Measurements from ENCODE around the gene ZNF865.
"Not testable (repeated sequence)": the region's sequence is repeated elsewhere in the genome, so short reads cannot be mapped to it uniquely, and the experiment has no call there.

The ZNF865 gene

GRCh38 chr19:55605637-55606470, at the start of gene ZNF865:
ZNF865 (plus strand) TSS chr19:55605647; CDS start chr19:55613619, 7,972 bp downstream.
- no peaks in the 10 kb centered on the region for H3K27me3 ChIP-seq (ENCODE audit: control insufficient read depth in 5 of 5, insufficient read depth in 4 of 5, low read length in 5 of 5)

GRCh38 chr19:55559684-55560083, 45.8 kb upstream of the ZNF865 start:
- H3K4me3 ChIP-seq (ENCODE audit: low read depth in 1 of 5, low read length in 5 of 5) = no peak overlapping the region
- peaks cover 0 to 8% (median 5%) of the 10 kb centered on the region in 5 donors for H3K9me3 ChIP-seq (ENCODE audit: control insufficient read depth in 5 of 5, low read length in 5 of 5)
- H3K4me1 ChIP-seq (ENCODE audit: control insufficient read depth in 5 of 5, insufficient read depth in 5 of 5, low read length in 5 of 5) = no peaks in the 10 kb centered on the region
- H3K27me3 ChIP-seq (ENCODE audit: control insufficient read depth in 5 of 5, insufficient read depth in 4 of 5, low read length in 5 of 5) = peaks cover 0 to 5% (median 2%) of the 10 kb centered on the region in 5 donors
- H3K36me3 ChIP-seq (ENCODE audit: control insufficient read depth in 5 of 5, insufficient read depth in 5 of 5, low read length in 5 of 5) = no peaks in the 10 kb centered on the region
- H3K27ac ChIP-seq (ENCODE audit: low read depth, low read length) = no peak overlapping the region
- H3K9ac ChIP-seq (ENCODE audit: low read length in 5 of 5) = no peak overlapping the region

More at GRCh38 chr19:55605637-55606470, at the start of gene ZNF865:
- Histone ChIP-seq H3K4me3 (ENCODE audit: low read depth in 1 of 5, low read length in 5 of 5) (peak within 1 kb of the TSS; percentile 86 to 99 (median 90)), H3K9me3 (ENCODE audit: control insufficient read depth in 5 of 5, low read length in 5 of 5) (peaks cover 0 to 4% (median 0%) of the 10 kb centered on the region in 5 donors), H3K27ac (ENCODE audit: low read depth, low read length) (peak within 1 kb of the TSS; percentile 88), H3K4me1 (ENCODE audit: control insufficient read depth in 5 of 5, insufficient read depth in 5 of 5, low read length in 5 of 5) (peaks cover 3 to 31% (median 28%) of the 10 kb centered on the region in 5 donors), H3K9ac (ENCODE audit: low read length in 5 of 5) (peak within 1 kb of the TSS; percentile 63 to 97 (median 92)), H3K36me3 (ENCODE audit: control insufficient read depth in 5 of 5, insufficient read depth in 5 of 5, low read length in 5 of 5) (peaks cover 0 to 29% (median 13%) of the 10 kb centered on the region in 5 donors)

DNA sequence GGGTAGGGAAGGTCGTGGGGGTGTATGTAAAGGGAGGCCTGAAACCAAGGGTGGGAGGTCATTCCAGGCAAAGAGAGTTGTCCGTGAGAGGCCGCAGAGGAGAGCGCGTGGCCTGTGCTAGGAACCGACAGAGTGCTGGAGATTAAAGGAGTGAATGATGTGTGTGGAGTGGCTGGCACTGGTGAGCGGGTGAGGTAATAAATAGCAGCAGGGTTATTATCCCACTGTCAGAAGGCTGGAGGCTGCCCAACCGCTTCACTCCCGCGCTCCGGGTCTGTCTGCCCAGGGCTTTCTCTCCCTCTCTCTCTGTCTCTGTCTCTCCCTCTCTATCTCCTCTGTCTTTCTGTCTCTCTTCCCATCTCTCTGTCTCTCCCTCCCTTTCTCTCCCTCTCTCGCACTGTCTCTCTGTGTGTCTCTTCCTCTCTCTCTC, 42.2 kb upstream of the ZNF865 start:
- no peak overlapping the region for H3K4me3 ChIP-seq (ENCODE audit: low read depth in 1 of 5, low read length in 5 of 5)
- H3K27ac ChIP-seq (ENCODE audit: low read depth, low read length) = no peak overlapping the region
- H3K9me3 ChIP-seq (ENCODE audit: control insufficient read depth in 5 of 5, low read length in 5 of 5) = peaks cover 0 to 8% (median 5%) of the 10 kb centered on the region in 5 donors
- no peaks in the 10 kb centered on the region for H3K4me1 ChIP-seq (ENCODE audit: control insufficient read depth in 5 of 5, insufficient read depth in 5 of 5, low read length in 5 of 5)
- no peaks in the 10 kb centered on the region for H3K36me3 ChIP-seq (ENCODE audit: control insufficient read depth in 5 of 5, insufficient read depth in 5 of 5, low read length in 5 of 5)
- peaks cover 0 to 11% (median 4%) of the 10 kb centered on the region in 5 donors for H3K27me3 ChIP-seq (ENCODE audit: control insufficient read depth in 5 of 5, insufficient read depth in 4 of 5, low read length in 5 of 5)
- no peak overlapping the region for H3K9ac ChIP-seq (ENCODE audit: low read length in 5 of 5)

DNA sequence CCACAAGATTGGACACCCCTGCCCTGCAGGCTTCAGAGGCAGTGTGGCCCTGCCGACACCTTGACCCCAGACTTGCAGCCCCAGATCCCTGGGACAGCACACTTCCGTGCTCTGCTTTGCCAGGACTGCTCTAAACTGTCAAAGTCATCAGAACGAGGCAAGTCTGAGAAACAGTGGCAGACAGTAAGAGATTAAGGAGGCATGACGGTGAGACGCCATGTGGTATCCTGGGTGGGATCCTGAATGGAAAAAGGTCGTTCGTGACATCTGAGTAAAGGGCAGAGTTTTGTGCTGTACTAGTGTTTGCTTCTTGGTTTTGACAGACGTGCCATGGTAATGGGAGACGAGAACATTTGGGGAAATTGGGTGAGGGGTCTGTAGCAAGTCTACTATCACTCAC, 38.6 kb upstream of the ZNF865 start:
- Histone ChIP-seq H3K4me1 (ENCODE audit: control insufficient read depth in 5 of 5, insufficient read depth in 5 of 5, low read length in 5 of 5) (no peaks in the 10 kb centered on the region), H3K27me3 (ENCODE audit: control insufficient read depth in 5 of 5, insufficient read depth in 4 of 5, low read length in 5 of 5) (peaks cover 0 to 9% (median 0%) of the 10 kb centered on the region in 5 donors), H3K9ac (ENCODE audit: low read length in 5 of 5) (no peak overlapping the region), H3K27ac (ENCODE audit: low read depth, low read length) (no peak overlapping the region), H3K9me3 (ENCODE audit: control insufficient read depth in 5 of 5, low read length in 5 of 5) (peaks cover 0 to 2% (median 0%) of the 10 kb centered on the region in 5 donors), H3K36me3 (ENCODE audit: control insufficient read depth in 5 of 5, insufficient read depth in 5 of 5, low read length in 5 of 5) (no peaks in the 10 kb centered on the region), H3K4me3 (ENCODE audit: low read depth in 1 of 5, low read length in 5 of 5) (no peak overlapping the region)

- peaks cover 0 to 9% (median 0%) of the 10 kb centered on the region in 5 donors for H3K27me3 ChIP-seq (ENCODE audit: control insufficient read depth in 5 of 5, insufficient read depth in 4 of 5, low read length in 5 of 5)
- peaks cover 0 to 2% (median 0%) of the 10 kb centered on the region in 5 donors for H3K9me3 ChIP-seq (ENCODE audit: control insufficient read depth in 5 of 5, low read length in 5 of 5)
- no peak overlapping the region for H3K9ac ChIP-seq (ENCODE audit: low read length in 5 of 5)
- no peaks in the 10 kb centered on the region for H3K4me1 ChIP-seq (ENCODE audit: control insufficient read depth in 5 of 5, insufficient read depth in 5 of 5, low read length in 5 of 5)
- H3K27ac ChIP-seq (ENCODE audit: low read depth, low read length) = no peak overlapping the region
- H3K36me3 ChIP-seq (ENCODE audit: control insufficient read depth in 5 of 5, insufficient read depth in 5 of 5, low read length in 5 of 5) = no peaks in the 10 kb centered on the region
- no peak overlapping the region for H3K4me3 ChIP-seq (ENCODE audit: low read depth in 1 of 5, low read length in 5 of 5)
These were observed 37.6 kb upstream of the ZNF865 start for GRCh38 chr19:55567708-55568328.

GRCh38 chr19:55569477-55569876, 36.0 kb upstream of the ZNF865 start:
- not testable (repeated sequence) for H3K4me3 ChIP-seq (ENCODE audit: low read depth in 1 of 5, low read length in 5 of 5); H3K27me3 ChIP-seq (ENCODE audit: control insufficient read depth in 5 of 5, insufficient read depth in 4 of 5, low read length in 5 of 5); H3K36me3 ChIP-seq (ENCODE audit: control insufficient read depth in 5 of 5, insufficient read depth in 5 of 5, low read length in 5 of 5); H3K9me3 ChIP-seq (ENCODE audit: control insufficient read depth in 5 of 5, low read length in 5 of 5); H3K9ac ChIP-seq (ENCODE audit: low read length in 5 of 5); H3K27ac ChIP-seq (ENCODE audit: low read depth, low read length); H3K4me1 ChIP-seq (ENCODE audit: control insufficient read depth in 5 of 5, insufficient read depth in 5 of 5, low read length in 5 of 5)

DNA sequence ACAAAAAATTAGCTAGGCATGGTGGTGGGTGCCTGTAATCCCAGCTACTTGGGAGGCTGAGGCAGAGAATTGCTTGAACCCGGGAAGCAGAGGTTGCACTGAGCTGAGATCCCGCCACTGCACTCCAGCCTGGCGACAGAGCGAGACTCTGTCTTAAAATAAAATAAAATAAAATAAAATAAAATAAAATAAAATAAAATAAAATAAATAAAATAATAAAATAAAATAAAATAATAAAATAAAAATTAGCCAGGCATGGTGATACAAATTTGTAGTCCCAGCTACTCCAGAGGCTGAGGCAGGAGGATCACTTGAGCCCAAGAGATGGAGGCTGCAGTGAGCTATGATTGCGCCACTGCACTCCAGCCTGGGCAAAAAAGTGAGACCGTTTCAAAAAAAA, 31.5 kb upstream of the ZNF865 start:
- H3K9ac ChIP-seq (ENCODE audit: low read length in 5 of 5); H3K9me3 ChIP-seq (ENCODE audit: control insufficient read depth in 5 of 5, low read length in 5 of 5); H3K27me3 ChIP-seq (ENCODE audit: control insufficient read depth in 5 of 5, insufficient read depth in 4 of 5, low read length in 5 of 5); H3K27ac ChIP-seq (ENCODE audit: low read depth, low read length); H3K4me3 ChIP-seq (ENCODE audit: low read depth in 1 of 5, low read length in 5 of 5); H3K4me1 ChIP-seq (ENCODE audit: control insufficient read depth in 5 of 5, insufficient read depth in 5 of 5, low read length in 5 of 5): not testable (repeated sequence)
- peaks cover 0 to 21% (median 11%) of the 10 kb centered on the region in 5 donors for H3K36me3 ChIP-seq (ENCODE audit: control insufficient read depth in 5 of 5, insufficient read depth in 5 of 5, low read length in 5 of 5)

GRCh38 chr19:55576746-55577145, 28.7 kb upstream of the ZNF865 start:
- H3K4me1 ChIP-seq (ENCODE audit: control insufficient read depth in 5 of 5, insufficient read depth in 5 of 5, low read length in 5 of 5) = peaks cover 2 to 19% (median 18%) of the 10 kb centered on the region in 5 donors
- H3K27me3 ChIP-seq (ENCODE audit: control insufficient read depth in 5 of 5, insufficient read depth in 4 of 5, low read length in 5 of 5) = no peaks in the 10 kb centered on the region
- peaks cover 0 to 2% (median 0%) of the 10 kb centered on the region in 5 donors for H3K9me3 ChIP-seq (ENCODE audit: control insufficient read depth in 5 of 5, low read length in 5 of 5)
- H3K27ac ChIP-seq (ENCODE audit: low read depth, low read length) = no peak overlapping the region
- no peak overlapping the region for H3K4me3 ChIP-seq (ENCODE audit: low read depth in 1 of 5, low read length in 5 of 5)
- H3K36me3 ChIP-seq (ENCODE audit: control insufficient read depth in 5 of 5, insufficient read depth in 5 of 5, low read length in 5 of 5) = peaks cover 0 to 22% (median 13%) of the 10 kb centered on the region in 5 donors
- H3K9ac ChIP-seq (ENCODE audit: low read length in 5 of 5) = no peak overlapping the region

DNA sequence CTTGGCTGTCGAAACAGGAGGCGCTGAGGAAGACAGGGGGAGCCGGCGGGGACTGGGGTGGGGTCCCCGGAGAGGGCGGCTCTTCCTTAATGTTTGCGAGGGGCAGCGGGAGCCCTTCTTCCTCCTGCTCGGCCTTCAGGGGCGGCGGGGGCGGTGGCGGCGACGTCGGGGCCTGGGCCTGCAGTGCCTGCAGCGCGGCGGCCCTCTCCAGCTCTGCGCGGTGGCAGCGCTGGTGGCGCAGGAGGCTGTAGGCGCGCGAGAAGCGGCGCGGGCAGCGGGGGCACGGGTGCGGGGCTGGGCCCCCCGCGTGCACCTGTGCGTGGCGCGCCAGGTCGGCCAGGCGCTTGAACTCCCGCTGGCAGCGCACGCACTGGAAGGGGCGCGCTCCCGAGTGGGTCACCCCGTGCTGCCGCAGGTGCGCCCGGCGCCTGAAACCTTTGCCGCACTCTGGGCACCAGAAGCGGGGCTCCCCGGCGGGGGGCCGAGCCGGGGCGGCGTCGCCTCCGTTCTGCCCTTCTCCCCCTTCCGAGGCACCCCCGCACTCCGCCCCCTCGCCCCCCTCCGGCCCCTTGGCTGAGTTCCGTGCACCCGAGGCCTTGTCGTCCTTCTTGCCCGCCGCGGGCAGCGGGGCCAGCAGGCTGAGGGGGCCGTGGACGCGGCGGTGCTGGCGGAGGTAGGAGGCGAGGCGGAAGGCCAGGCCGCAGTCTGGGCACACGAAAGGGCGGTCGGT, 27.3 kb upstream of the ZNF865 start:
- peaks cover 2 to 25% (median 24%) of the 10 kb centered on the region in 5 donors for H3K4me1 ChIP-seq (ENCODE audit: control insufficient read depth in 5 of 5, insufficient read depth in 5 of 5, low read length in 5 of 5)
- peaks cover 0 to 22% (median 13%) of the 10 kb centered on the region in 5 donors for H3K36me3 ChIP-seq (ENCODE audit: control insufficient read depth in 5 of 5, insufficient read depth in 5 of 5, low read length in 5 of 5)
- H3K9ac ChIP-seq (ENCODE audit: low read length in 5 of 5) = no peak overlapping the region
- H3K4me3 ChIP-seq (ENCODE audit: low read depth in 1 of 5, low read length in 5 of 5) = no peak overlapping the region
- H3K9me3 ChIP-seq (ENCODE audit: control insufficient read depth in 5 of 5, low read length in 5 of 5) = peaks cover 0 to 2% (median 0%) of the 10 kb centered on the region in 5 donors
- no peaks in the 10 kb centered on the region for H3K27me3 ChIP-seq (ENCODE audit: control insufficient read depth in 5 of 5, insufficient read depth in 4 of 5, low read length in 5 of 5)
- no peak overlapping the region for H3K27ac ChIP-seq (ENCODE audit: low read depth, low read length)
